ENCODE measurements around the gene ANKRD13B. TPM values are rescaled to one million over a fixed set of nuclear protein-coding genes. Genes with fewer than 3 reads are reported as not detected.

ANKRD13B gene
- total RNA-seq, 1 experiment from 2014 or later = 31.4 TPM

DNA sequence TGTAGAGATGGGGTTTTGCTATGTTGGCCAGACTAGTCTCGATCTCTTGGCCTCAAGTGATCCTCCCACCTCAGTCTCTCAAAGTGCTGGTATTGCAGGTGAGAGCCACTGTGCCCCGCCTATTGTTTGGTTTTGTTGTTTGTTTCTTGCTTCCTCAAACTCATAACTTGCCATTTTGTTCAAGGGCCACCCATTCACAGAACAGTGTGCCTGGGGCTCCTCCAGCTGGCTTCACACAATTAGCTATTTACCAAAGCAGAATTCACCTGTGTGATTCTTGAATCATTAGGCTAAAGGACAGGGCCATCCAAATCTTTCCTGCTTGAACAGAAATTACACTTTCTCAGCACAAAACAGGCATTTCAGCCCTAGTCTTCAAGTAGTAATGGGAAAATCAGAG is 33.3 kb upstream of the ANKRD13B start:
- Histone ChIP-seq H3K4me3 (ENCODE audit: low read depth in 2 of 2, low read length in 2 of 2) (no peak overlapping the region), H3K27ac (ENCODE audit: low read length) (no peak overlapping the region), H3K4me1 (ENCODE audit: control insufficient read depth, insufficient read depth, low read length) (no peaks in the 10 kb centered on the region), H3K27me3 (ENCODE audit: control insufficient read depth, insufficient read depth, low read length) (no peaks in the 10 kb centered on the region), H3K9me3 (ENCODE audit: control insufficient read depth, insufficient read depth, low read depth, low read length) (no peaks in the 10 kb centered on the region), H3K36me3 (ENCODE audit: control insufficient read depth, insufficient read depth, low read length) (no peaks in the 10 kb centered on the region)
- BruUV-seq (replicated peaks) = no TSS peak
- ChIA-PET CTCF (no interaction called here), POLR2A (no interaction called here)
- no peak for TF ChIP-seq TCF7L2 (IDR thresholded peaks at IDR 0.05; ENCODE audit: low read depth, low read length)
- TF ChIP-seq SIN3A (IDR thresholded peaks at IDR 0.05; ENCODE audit: borderline replicate concordance, insufficient read depth, low read depth, low read length) = no peak
- no peak for TF ChIP-seq POLR2AphosphoS5 (IDR thresholded peaks at IDR 0.05; ENCODE audit: low read depth, low read length)
- TF ChIP-seq, protein P1, sequence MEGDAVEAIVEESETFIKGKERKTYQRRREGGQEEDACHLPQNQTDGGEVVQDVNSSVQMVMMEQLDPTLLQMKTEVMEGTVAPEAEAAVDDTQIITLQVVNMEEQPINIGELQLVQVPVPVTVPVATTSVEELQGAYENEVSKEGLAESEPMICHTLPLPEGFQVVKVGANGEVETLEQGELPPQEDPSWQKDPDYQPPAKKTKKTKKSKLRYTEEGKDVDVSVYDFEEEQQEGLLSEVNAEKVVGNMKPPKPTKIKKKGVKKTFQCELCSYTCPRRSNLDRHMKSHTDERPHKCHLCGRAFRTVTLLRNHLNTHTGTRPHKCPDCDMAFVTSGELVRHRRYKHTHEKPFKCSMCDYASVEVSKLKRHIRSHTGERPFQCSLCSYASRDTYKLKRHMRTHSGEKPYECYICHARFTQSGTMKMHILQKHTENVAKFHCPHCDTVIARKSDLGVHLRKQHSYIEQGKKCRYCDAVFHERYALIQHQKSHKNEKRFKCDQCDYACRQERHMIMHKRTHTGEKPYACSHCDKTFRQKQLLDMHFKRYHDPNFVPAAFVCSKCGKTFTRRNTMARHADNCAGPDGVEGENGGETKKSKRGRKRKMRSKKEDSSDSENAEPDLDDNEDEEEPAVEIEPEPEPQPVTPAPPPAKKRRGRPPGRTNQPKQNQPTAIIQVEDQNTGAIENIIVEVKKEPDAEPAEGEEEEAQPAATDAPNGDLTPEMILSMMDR (IDR thresholded peaks at IDR 0.05) = no peak
- TF ChIP-seq, protein P2, sequence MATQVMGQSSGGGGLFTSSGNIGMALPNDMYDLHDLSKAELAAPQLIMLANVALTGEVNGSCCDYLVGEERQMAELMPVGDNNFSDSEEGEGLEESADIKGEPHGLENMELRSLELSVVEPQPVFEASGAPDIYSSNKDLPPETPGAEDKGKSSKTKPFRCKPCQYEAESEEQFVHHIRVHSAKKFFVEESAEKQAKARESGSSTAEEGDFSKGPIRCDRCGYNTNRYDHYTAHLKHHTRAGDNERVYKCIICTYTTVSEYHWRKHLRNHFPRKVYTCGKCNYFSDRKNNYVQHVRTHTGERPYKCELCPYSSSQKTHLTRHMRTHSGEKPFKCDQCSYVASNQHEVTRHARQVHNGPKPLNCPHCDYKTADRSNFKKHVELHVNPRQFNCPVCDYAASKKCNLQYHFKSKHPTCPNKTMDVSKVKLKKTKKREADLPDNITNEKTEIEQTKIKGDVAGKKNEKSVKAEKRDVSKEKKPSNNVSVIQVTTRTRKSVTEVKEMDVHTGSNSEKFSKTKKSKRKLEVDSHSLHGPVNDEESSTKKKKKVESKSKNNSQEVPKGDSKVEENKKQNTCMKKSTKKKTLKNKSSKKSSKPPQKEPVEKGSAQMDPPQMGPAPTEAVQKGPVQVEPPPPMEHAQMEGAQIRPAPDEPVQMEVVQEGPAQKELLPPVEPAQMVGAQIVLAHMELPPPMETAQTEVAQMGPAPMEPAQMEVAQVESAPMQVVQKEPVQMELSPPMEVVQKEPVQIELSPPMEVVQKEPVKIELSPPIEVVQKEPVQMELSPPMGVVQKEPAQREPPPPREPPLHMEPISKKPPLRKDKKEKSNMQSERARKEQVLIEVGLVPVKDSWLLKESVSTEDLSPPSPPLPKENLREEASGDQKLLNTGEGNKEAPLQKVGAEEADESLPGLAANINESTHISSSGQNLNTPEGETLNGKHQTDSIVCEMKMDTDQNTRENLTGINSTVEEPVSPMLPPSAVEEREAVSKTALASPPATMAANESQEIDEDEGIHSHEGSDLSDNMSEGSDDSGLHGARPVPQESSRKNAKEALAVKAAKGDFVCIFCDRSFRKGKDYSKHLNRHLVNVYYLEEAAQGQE (IDR thresholded peaks at IDR 0.05; ENCODE audit: insufficient read depth in 1 of 2, low read depth in 2 of 2, low read length in 1 of 2) = no peak
- no peak for ATAC-seq
- in situ Hi-C loops (cut with HindIII; ENCODE audit: low pct_unique_long_range_greater_than_20kb, low sequenced_read_pairs) = no loop called here
- intact Hi-C loops (cut with micrococcal nuclease; ENCODE audit: unreplicated experiment) = no loop called here
- no peak for DNase-seq (ENCODE audit: low read depth, low spot score)

- POLR2A ChIA-PET = no interaction called here
- Histone ChIP-seq H3K4me3 (ENCODE audit: low read depth in 2 of 2, low read length in 2 of 2) (no peak overlapping the region), H3K9me3 (ENCODE audit: control insufficient read depth, insufficient read depth, low read depth, low read length) (no peaks in the 10 kb centered on the region), H3K27ac (ENCODE audit: low read length) (no peak overlapping the region), H3K4me1 (ENCODE audit: control insufficient read depth, insufficient read depth, low read length) (peaks cover 1% of the 10 kb centered on the region; the same call in 1 of the 2 replicates), H3K27me3 (ENCODE audit: control insufficient read depth, insufficient read depth, low read length) (no peaks in the 10 kb centered on the region), H3K36me3 (ENCODE audit: control insufficient read depth, insufficient read depth, low read length) (no peaks in the 10 kb centered on the region)
- no TSS peak for BruUV-seq (replicated peaks)
- intact Hi-C loops (cut with micrococcal nuclease; ENCODE audit: unreplicated experiment) (no loop called here), in situ Hi-C loops (cut with HindIII; ENCODE audit: low pct_unique_long_range_greater_than_20kb, low sequenced_read_pairs) (no loop called here)
- no peak for DNase-seq (ENCODE audit: low read depth, low spot score)
- CTCF ChIA-PET = interaction anchor here (0.5 kb wide), 1 partner anchor 1105 kb away, joined by 5 read pairs; no protein-coding TSS in a partner anchor
- ATAC-seq = no peak
- TF ChIP-seq, protein P1 (IDR thresholded peaks at IDR 0.05) = no peak
- TF ChIP-seq TCF7L2 (IDR thresholded peaks at IDR 0.05; ENCODE audit: low read depth, low read length) (no peak), SIN3A (IDR thresholded peaks at IDR 0.05; ENCODE audit: borderline replicate concordance, insufficient read depth, low read depth, low read length) (no peak), POLR2AphosphoS5 (IDR thresholded peaks at IDR 0.05; ENCODE audit: low read depth, low read length) (no peak)
- TF ChIP-seq, protein P2 (IDR thresholded peaks at IDR 0.05; ENCODE audit: insufficient read depth in 1 of 2, low read depth in 2 of 2, low read length in 1 of 2) = no peak
Observed at GRCh38 chr17:29560316-29560715, 32.6 kb upstream of the ANKRD13B start.
